Subcutaneous adipose tissue (tissue), 4 donors: ENCODE results near the gene LSMEM2. TPM values are rescaled to one million over a fixed set of nuclear protein-coding genes. Genes with fewer than 3 reads are reported as not detected.

Experiments
- CTCF ChIP-seq: fragments of 450-650 bp; IDR thresholded peaks from one replicate; pipeline ENCODE4 v1.5.1; 2016; ENCODE audit warnings: low read depth, mild to moderate bottlenecking, control low read depth, antibody characterized with exemption, moderate library complexity
- total RNA-seq, 4 donors: library from RNA; depleted of rRNA; stranded (reverse); fragments of >200 nt; gene quantifications; one replicate each; pipeline ENCODE4 v1.1.0, GENCODE V29; 2016

Gene LSMEM2
- total RNA-seq, 4 donors from 2014 or later, result not detected

- TF ChIP-seq CTCF, result no peak
These were observed 35.9 kb downstream of the LSMEM2 start for GRCh38 chr3:50314816-50315215.

DNA sequence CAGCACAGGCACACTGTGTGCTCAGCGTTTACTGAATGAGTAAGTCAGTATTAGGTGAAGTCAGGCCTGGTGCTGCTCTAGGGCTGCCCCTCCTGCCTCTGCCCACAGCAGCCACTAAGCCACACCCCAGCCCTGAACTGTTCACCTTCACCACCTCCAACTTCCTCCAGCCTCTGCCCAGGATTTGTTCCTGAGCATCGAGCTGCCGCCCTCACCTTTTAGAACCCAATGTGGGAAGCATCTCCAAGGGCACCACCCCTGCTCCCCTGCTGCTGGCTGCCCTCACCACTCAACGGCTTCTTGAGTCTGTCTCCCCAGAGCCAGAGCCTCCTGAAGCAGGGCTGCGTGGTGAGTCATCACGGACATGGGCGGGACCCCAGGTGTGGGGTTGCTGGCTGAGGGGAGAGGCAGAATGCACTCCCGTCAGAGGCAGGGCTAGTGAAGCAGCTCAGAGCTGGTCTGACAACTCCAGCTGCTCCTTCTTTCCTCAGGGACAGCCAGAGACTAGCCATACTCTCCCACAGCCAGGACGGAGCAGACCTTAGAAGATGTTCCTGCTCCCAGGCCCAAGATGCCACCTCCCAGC is 37.9 kb downstream of the LSMEM2 start:
- no peak for TF ChIP-seq CTCF

DNA sequence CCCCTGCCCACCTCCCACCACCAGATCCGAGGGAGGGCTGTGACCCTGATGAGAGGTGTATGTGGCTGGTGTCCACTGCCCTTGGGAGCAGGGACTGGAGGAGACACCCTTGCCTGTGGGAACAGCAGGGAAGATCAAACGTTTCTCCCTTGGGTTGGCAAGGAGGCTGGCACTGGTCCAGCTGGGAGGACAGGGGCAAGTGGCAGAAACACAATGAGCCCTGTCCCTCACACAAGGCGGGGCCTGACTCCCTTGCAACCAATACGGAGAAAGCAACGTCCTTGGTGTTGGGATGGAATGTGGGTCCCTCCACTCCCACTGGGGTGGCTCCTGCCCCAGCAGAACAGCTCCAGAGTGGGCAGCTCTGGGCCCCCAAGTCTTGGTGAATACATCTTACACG is 38.4 kb downstream of the LSMEM2 start:
- TF ChIP-seq CTCF, result no peak

GRCh38 chr3:50318163-50318562 is 39.3 kb downstream of the LSMEM2 start:
- no peak for TF ChIP-seq CTCF

DNA sequence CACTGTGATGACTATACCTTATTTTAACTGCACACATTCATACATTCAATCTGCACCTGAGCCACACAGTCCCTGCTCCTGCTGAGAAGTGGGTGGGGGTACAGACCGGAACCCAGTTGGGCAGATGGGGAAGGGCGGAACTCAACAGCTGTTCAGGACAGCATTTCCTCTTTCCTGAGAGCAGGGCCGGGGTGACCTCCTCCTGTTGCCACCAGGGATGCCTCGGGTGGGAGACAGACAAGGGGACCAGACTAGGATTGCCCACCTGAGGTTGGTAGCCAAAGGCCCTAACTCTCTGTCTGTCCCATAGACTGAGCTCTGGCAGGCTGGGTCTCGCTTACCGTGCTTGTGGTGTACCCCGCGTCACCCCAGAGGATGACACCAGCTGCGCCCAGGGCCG is 39.7 kb downstream of the LSMEM2 start:
- no peak for TF ChIP-seq CTCF

DNA sequence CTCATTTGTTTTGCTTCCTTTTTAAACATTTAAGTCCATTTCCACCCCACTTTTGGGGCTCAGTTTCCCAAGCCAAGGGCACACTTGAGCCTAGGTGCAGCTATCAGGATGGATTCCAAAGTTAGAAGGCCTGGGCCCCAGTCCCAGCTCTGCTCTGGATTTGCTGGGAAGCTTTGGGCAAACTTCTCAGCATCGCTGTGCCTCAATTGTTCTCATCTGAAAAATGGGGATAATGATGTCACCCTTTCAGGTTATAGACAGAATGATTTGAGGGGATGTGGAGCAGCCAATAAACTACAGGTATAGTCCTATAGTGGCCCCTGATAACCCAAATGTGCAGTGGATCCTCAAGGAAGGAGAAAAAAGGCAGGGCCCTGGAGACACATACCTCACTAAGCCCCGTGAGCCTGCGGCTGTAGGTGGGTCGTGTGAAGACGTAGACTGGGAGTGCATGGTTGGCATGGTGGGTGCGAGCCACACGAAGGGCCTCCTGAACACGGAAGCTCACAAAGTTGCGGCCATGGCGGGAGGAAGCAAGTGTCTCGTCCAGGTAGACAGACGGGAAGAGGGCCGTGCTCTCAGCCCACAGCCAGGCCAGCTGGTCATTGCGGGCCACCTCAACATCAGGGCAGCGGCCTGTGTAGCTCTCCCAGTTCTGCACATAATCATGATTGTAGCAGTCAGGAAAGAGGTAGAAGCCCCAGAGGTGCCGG is 40.5 kb downstream of the LSMEM2 start:
- no peak for TF ChIP-seq CTCF

GRCh38 chr3:50319894-50320625 is 41.2 kb downstream of the LSMEM2 start:
- no peak for TF ChIP-seq CTCF
